SKM-1 treated with dmso at 0.1 percent for 144 hours (cell line): ENCODE measurements around the gene NFIC.
"Not testable (repeated sequence)": the region's sequence is repeated elsewhere in the genome, so short reads cannot be mapped to it uniquely, and the experiment has no call there.

ENCODE experiments used
- DNase-seq: peaks from one replicate; lab custom pipeline; 2025; ENCODE audit not compliant: unreplicated experiment; lab: John Stamatoyannopoulos, UW

The NFIC gene

GRCh38 chr19:3396881-3397265 is 30.5 kb downstream of the NFIC start:
- DNase-seq, result no peak

DNA sequence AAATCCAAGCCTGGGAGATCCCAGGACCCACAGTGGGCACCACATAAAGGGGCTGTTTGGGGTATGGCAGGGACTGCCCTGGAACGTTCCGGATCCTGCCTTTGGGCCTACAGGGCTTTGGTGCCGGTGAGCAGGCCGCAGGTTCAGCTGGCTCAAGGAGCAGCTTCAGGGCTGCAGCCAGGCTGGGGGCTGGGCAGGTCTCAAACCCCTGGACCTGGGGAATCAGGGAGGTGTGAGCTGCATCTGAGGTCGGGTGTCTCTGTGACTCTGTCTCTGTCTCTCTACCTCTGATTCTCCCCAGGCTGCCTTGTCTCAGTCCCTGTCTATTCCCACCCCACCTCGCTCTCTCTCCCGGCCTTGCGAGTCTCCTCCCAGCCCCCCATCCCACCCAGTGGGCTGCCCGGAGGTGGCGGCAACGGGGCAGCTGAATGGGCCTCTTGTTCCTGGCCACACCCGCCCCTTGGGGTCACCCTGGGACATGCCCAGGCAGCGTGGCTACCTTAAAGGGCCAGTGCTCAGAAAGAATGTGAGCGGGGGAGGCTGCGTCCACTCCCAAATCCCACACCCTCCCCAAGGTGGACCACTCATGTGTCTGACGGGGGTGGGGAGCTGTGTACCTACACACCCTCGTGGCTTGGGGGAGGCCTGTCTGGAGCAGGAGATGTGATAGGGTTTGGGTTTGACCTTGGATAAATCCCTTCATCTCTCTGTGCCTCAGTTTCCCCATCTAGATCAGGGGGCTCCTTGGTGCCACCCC is 31.1 kb downstream of the NFIC start:
- DNase-seq, result no peak

DNA sequence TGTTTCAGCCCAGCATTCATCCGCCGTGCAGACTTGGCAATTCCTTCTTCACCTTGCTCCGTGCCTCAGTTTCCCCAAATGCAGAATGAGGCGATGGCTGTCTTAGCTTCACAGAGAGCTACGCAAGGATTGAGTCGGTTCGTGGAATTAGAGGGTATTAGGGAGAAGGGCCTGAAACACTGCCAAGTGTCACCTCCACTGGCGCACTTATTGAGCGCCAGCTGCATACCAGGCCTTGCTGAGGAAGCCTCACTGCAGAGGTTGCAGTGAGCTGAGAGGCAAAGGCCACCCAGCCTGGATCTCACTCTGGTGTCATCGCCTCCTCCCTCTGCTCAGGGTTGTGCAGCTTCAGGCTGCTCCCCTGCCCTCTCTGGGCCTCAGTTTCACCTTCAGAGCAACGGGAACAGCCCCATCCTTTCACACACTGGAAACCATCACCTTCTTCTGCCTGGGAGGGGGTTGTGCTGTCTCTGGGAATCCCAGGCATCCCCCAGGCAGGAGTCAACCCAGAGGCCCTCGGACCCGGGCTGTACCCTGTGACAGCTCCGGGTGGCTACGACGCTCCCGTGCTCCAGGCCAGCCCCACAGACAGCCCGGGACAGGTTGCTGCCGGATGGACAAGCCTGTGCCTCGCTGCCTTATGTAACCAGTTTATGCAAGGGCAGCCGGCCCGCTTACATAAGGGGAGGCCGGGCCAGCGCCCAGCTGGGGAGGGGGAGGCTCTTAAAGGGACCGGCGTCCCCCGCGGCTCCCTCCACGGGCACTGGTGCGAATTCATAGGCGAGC is 31.9 kb downstream of the NFIC start:
- DNase-seq, result no peak

GRCh38 chr19:3398900-3399278 is 32.5 kb downstream of the NFIC start:
- DNase-seq, result no peak

- DNase-seq, result not testable (repeated sequence)
These were observed 32.9 kb downstream of the NFIC start for GRCh38 chr19:3399311-3399710.

DNA sequence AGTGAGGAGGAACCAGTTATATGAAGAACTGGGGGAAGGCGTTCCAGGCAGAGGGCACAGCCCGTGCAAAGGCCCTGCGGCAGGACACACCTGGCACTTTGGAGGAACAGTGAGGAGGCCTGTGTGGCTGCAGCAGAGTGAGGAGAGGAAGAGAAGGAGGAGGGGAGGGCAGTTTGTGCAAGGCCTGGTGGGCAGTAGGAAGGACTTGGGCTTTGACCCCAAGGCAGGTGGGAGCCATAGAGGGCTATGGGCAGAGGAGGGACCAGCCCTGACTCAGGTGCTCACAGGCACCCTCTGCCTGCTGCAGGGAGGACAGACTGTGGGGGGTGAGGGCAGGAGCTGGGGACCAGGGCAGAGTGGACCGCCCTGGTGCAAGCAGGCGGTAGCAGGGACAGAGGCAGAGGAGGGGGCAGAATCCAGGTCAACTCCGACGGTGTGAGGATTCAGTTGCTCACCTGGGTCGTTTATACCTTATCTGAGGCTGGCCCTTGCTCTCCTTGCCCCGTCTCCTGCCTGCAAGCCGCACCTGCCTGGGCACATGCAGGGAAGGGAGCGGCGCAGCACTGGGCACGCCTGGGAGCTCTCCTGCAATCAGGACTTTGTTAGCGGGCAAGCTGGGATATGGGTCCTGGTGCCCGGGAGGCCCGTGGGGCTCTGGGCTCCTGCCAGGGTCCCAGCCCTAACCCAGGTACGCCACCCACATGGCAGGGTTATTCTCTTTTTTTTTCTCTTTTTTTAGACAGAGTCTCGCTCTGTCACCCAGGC is 34.8 kb downstream of the NFIC start:
- DNase-seq, result no peak

GRCh38 chr19:3402631-3403443 is 36.5 kb downstream of the NFIC start:
- DNase-seq, result no peak

DNA sequence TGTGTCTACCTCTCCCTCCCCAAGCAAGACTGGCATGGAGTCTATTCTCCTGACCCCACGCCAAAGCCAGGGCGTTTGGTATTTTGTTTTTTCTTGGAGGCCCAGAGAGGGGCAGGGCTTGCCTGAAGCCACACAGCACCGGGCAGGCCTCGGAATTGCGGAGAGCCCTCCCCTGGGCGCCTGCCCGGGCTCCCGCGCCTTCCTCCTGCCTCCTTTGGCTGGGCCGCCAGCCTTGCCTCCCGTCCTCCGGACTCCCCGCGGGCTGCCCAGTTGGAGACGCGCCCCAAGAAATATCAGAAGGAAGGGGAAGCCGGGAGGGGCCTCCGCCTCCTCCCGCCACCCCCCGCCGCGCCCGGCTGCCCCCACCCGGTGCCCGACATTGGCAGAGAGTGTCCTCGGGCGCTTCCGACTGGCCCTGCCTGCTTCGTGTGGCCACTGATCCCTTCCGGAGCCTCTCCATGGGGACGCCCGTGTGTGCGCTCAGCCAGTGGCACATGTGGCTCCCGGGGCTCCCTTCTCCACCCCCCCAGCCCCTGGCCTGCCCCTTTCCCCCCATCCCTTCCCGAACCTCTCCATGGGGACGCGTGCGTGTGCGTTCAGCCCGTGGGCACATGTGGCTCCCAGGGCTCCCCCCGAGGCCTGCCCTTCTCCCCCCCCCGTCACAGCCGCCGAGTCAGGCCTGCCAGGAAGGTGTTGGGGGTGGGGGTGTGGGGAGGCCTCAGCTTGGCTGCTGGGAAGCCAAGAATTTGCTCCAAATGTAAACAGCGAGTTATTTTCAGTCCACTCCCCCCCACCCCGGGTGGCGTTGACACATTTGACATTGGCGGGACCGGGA is 37.3 kb downstream of the NFIC start:
- no peak for DNase-seq

GRCh38 chr19:3404324-3405260 is 38.2 kb downstream of the NFIC start:
- no peak for DNase-seq

DNA sequence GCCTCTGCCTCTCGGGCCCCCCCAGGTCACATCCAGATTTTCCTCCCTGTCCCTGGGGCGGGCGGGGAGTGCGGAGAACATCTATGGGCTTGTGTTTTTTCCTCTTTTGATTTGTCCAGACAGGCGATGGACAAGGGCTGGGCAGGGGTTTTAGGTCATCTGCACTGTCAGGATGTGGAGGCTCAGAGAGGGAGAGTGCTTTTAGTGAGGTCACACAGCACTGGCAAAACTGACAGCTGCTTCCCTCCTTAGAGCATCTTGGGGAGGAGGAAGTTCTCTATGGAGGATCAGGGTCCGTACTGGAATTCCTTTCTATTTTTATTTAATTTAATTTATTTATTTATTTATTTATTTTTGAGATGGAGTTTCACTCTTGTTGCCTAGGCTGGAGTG is 38.9 kb downstream of the NFIC start:
- no peak for DNase-seq

GRCh38 chr19:3406571-3407111 is 40.3 kb downstream of the NFIC start:
- no peak for DNase-seq

DNA sequence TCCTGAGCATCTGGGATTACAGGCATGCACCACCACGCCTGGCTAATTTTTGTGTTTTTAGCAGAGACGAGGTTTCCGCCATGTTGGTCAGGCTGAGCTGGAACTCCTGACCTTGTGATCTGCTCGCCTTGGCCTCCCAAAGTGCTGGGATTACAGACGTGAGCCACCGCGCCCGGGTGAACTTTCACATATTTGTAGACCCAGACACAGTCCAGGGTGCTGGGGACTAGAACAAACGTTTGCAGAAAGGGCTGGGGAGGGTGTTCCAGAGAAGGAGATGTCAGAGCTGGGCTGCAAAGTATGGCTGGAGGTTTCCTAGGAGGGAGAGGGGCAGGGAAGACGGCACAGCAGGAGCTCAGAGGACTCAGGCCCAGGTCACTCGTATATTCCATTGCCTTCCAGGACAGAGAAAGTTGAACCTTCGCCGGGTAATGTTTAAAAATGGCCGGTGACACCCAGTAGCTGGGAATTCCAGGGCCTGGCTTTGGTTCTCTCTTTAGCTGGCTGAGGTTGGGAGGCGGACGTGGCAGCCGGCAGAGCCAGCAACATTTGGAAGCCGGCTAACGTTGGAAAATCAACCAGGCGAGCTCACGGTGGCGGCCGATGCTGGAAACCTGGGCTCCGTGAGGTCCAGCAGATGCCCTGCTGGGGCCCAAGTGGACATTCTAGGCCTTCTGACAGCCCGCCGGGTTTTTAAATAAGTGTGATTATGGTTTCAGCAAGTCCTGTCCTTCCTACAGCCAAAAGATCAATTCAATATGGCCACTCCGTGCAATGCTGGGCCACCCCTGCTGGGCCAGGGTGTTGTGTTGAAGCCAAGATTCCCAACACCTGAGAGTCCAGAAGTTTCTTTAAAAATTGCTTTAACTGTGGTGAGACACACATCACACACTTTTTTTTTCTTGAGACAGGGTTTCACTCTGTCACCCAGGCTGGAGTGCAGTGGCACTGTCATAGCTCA is 41.5 kb downstream of the NFIC start:
- no peak for DNase-seq

GRCh38 chr19:3408996-3409345 is 42.6 kb downstream of the NFIC start:
- no peak for DNase-seq

DNA sequence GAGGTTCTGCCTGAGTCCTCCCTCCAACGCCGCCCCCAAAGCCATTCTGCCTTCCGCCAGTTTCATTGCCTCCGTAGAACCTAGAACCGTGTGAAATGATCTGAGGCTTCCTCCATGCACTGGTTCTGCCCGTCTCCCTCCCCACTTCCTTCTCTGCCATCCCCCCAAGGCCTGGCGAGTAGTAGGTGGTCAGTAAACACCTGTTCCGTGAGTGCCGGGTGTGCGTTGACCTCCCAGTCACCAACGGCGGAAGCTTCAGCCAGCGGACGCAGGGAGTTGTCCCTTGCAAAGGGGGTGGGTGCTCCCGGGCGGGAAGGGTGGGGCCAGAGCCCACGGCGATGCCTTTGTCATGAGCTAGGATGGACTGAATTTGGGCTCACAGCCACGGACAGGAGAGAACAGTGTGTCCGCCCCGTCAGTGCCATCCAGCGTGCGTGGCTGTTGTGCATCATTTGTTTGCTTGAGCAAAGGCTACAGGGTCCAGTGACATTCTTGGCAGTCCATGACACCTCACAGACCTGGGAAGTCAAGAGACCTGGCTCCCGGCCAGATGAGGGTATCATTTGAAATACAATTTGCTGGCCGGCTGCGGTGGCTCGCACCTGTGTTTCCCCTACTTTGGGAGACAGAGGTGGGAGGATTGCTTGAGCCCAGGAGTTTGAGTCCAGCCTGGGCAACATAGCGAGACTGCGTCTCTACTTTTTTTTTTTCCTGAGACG is 43.1 kb downstream of the NFIC start:
- no peak for DNase-seq

DNA sequence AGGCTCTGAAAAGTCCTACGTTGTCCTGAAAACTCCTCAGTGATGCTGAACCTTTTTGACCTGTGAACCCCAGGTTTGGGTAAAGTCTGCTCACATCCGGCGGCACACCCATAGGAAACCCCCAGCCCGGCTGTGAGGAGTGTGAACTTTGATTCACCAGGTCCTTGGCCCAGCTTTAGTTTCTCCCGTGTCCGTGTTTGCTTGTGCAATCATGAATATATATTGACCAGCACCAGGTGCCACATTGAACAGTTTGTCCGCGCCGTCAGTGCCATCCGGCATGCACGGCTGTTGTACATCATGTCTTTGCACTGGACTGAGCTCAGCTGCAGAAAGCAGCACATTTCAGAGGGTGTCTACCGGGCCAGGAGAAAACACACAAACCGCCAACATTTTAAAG is 45.3 kb downstream of the NFIC start:
- DNase-seq, result no peak

GRCh38 chr19:3412066-3412465 is 45.7 kb downstream of the NFIC start:
- DNase-seq, result no peak

GRCh38 chr19:3413796-3414327 is 47.5 kb downstream of the NFIC start:
- no peak for DNase-seq
